GM12865 (cell line): Measurements from ENCODE around the gene PFDN2.

Experiments used
- DNase-seq: peaks from one replicate; pipeline ENCODE4 v3.0.0; 2010; ENCODE audit warnings: low read depth
- H3K4me3 ChIP-seq: 2 replicates; pipeline ENCODE4 v1.5.1; 2011; ENCODE audit warnings: mild to moderate bottlenecking, low read depth, low read length, control low read depth
- CTCF ChIP-seq: IDR thresholded peaks from 2 replicates; pipeline ENCODE4 v1.5.1; 2011; ENCODE audit warnings: low read length, control low read depth, low read depth, inconsistent platforms; ENCODE audit not compliant: insufficient read depth; ENCODE audit errors: missing control alignments

The PFDN2 gene

GRCh38 chr1:161076410-161076809 lies 41.4 kb downstream of the PFDN2 start:
- TF ChIP-seq CTCF: no peak
- H3K4me3 ChIP-seq: no peak overlapping the region
- no peak for DNase-seq

GRCh38 chr1:161074676-161075368 lies 43.0 kb downstream of the PFDN2 start:
- no peak overlapping the region for H3K4me3 ChIP-seq
- no peak for DNase-seq
- TF ChIP-seq CTCF: no peak

DNA sequence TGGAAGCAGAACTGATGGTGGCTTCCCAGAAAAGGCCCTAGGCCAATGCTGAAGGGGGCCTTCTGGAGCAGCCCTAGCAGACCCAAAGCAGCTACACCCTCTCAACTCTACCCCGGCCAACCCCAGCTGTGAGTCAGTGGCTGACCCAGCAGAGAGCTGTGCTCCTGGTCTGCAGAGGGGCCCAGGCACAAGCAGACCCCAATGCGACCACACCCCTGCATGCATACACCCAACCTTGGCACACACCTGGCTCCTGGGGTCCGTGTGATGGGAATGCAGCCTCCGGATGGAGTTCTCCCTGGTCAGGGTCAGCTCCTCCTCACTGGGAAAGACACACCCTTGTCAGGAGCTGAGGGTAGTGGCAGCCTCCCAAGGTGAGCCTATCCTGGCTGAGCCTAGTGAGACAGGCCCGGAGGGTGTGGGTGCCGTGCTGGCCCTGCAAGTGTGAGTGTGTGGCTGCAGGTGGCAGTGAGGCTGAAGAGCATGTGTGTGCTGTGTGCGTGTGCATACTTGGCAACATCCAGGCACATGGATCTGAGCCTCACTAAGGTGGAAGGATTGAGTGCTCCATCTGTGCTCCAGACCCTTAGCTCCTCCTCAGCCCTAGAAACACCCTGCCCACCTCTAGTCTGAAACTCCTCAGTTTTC lies 44.2 kb downstream of the PFDN2 start:
- TF ChIP-seq CTCF: no peak
- no peak for DNase-seq
- H3K4me3 ChIP-seq: no peak overlapping the region

DNA sequence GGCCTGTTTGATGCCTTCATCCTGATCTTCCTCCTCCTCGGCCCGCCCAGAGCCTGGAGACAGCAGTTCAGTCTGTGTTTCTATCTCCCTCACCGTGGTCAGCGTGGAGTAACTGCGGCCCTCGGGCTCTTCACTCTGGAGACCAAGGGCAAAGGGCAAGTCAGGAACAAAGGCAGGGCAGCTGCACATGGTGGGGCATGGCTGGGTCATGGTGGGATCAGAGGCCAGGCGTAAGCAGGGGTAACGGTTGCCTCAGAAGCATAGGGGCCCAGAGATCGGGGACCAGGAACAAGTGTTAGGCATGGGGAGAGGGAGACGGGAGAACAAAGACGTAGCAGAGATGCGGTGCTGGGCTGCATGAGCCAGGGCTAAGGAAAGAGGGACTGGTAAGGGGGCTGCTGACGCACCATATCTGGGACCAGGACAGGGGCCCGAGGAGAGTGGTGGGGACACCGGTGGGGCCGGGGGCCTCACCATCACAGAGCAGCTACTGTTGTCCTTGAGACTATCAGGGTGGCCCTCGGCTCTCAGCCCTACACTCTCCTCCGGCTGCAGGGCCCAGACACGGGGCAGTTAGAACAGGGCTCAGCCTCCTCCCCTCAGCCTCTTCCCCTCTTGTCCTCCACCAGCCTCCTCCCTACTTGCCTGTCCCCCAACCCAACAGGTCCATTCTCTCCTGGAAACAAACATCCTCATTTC lies 44.9 kb downstream of the PFDN2 start:
- no peak for TF ChIP-seq CTCF
- no peak overlapping the region for H3K4me3 ChIP-seq
- DNase-seq: no peak

- peak; percentile 77 for TF ChIP-seq CTCF
- H3K4me3 ChIP-seq: no peak overlapping the region
- peak; percentile 79 for DNase-seq
Observed at GRCh38 chr1:161071886-161072371, 45.9 kb downstream of the PFDN2 start.

DNA sequence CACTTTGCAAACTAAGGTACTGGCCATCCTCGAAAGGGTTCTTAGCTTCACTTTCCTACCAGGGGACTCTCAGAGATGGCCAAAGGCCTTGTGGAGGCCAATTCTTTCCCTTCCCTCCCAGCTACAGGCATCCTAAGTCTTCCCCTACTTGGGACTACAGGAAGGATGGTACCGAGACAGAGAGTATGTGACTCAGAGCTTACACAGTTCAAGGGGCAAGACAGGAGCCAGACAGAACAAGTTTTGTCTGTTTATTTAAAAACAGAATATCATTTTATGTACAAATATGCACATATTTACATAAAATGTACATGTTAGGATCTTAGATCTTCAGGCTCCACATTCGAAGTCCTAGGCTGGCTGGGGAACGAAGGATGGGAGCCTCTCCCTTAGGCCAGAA lies 47.1 kb downstream of the PFDN2 start:
- H3K4me3 ChIP-seq: no peak overlapping the region
- no peak for DNase-seq
- TF ChIP-seq CTCF: no peak
